C4-2B (cell line): ENCODE results near the gene DNAAF1.

Experiments
- H3K27ac ChIP-seq: fragments of 450-650 bp; 2 replicates; pipeline ENCODE4 v1.5.1; 2017
- CTCF ChIP-seq: fragments of 450-650 bp; conservative IDR thresholded peaks from 2 replicates; pipeline ENCODE4 v1.5.1; 2017; ENCODE audit warnings: mild to moderate bottlenecking
- ZFX ChIP-seq: fragments of 450-650 bp; IDR thresholded peaks from 2 replicates; pipeline ENCODE4 v1.6.1; 2017

DNAAF1 gene

GRCh38 chr16:84177741-84178073, 32.6 kb downstream of the DNAAF1 start:
- H3K27ac ChIP-seq: peak overlapping the region; percentile 27
- TF ChIP-seq ZFX (no peak), CTCF (no peak)

GRCh38 chr16:84178146-84178765, 33.1 kb downstream of the DNAAF1 start:
- TF ChIP-seq CTCF: no peak
- TF ChIP-seq ZFX: no peak
- no peak overlapping the region for H3K27ac ChIP-seq

- no peak overlapping the region for H3K27ac ChIP-seq
- TF ChIP-seq CTCF: no peak
- TF ChIP-seq ZFX: no peak
Measured at GRCh38 chr16:84178892-84179611, 33.9 kb downstream of the DNAAF1 start.

GRCh38 chr16:84179612-84180320, 34.7 kb downstream of the DNAAF1 start:
- H3K27ac ChIP-seq: no peak overlapping the region
- no peak for TF ChIP-seq CTCF
- no peak for TF ChIP-seq ZFX

GRCh38 chr16:84180519-84181140, 35.5 kb downstream of the DNAAF1 start:
- no peak overlapping the region for H3K27ac ChIP-seq
- TF ChIP-seq ZFX (no peak), CTCF (no peak)

- H3K27ac ChIP-seq: no peak overlapping the region
- TF ChIP-seq ZFX (no peak), CTCF (no peak)
Measured at GRCh38 chr16:84181144-84181915, 36.2 kb downstream of the DNAAF1 start.
